SK-N-SH (cell line): ENCODE results near the gene CDH22. TPM values are rescaled to one million over a fixed set of nuclear protein-coding genes. Genes with fewer than 3 reads are reported as not detected.

Experiments used
- CTCF ChIA-PET: fragments of 300-600, 350-600 bp; formaldehyde crosslinking; extraction: SDS; loops from one replicate; lab custom pipeline; 2021; lab: Yijun Ruan, JAX
- POLR2A ChIA-PET: fragments of 350-600 bp; sonication (Branson Sonifier 250); formaldehyde crosslinking; extraction: SDS; loops from one replicate; lab custom pipeline; 2020; ENCODE audit warnings: antibody characterized with exemption, inconsistent platforms; lab: Yijun Ruan, JAX
- DNase-seq: peaks from one replicate; pipeline ENCODE4 v3.0.0; 2012
- H2AFZ ChIP-seq: fragments of 200-600 bp; sonication (generic); 2 replicates; pipeline ENCODE4 v1.8.1; 2016; ENCODE audit warnings: antibody characterized with exemption, mild to moderate bottlenecking, low read depth
- H3F3A ChIP-seq: fragments of 200-600 bp; sonication (generic); replicated peaks from 2 replicates; pipeline ENCODE3; 2016; ENCODE audit warnings: antibody characterized with exemption, mild to moderate bottlenecking; ENCODE audit not compliant: insufficient read depth
- H3K27ac ChIP-seq, 2 experiments: fragments of 200-500 bp in 1 of 2; fragments of 200-600 bp in 1 of 2; sonication (Bioruptor generic) in 1 of 2; sonication (generic), shearing (Covaris generic) in 1 of 2; 2 replicates each; pipeline versions ENCODE4 v1.5.1 to v1.6.1; 2014 to 2016; ENCODE audit warnings: low read depth in 2 of 2, inconsistent platforms in 1 of 2, low read length in 1 of 2, mild to moderate bottlenecking in 1 of 2, mixed read lengths in 1 of 2
- H3K27me3 ChIP-seq: fragments of 200-600 bp; sonication (generic), shearing (Covaris generic); 2 replicates; pipeline ENCODE4 v1.6.1; 2016; ENCODE audit warnings: mixed run types; ENCODE audit not compliant: insufficient read depth
- H3K36me3 ChIP-seq, 2 experiments: fragments of 200-500 bp in 1 of 2; fragments of 200-600 bp in 1 of 2; sonication (Bioruptor generic) in 1 of 2; sonication (generic) in 1 of 2; replicated peaks in 1 of 2; 2 replicates each; pipeline versions ENCODE3 to v1.5.1; 2014 to 2016; ENCODE audit warnings: low read length in 1 of 2, mild to moderate bottlenecking in 1 of 2; ENCODE audit not compliant: insufficient read depth in 2 of 2, control insufficient read depth in 1 of 2
- H3K4me1 ChIP-seq, 2 experiments: fragments of 200-500 bp in 1 of 2; fragments of 200-600 bp in 1 of 2; sonication (Bioruptor generic) in 1 of 2; sonication (generic), shearing (Covaris generic) in 1 of 2; 2 replicates each; pipeline versions ENCODE4 v1.5.1 to v1.6.1; 2014 to 2016; ENCODE audit warnings: low read depth in 1 of 2, low read length in 1 of 2, mixed run types in 1 of 2; ENCODE audit not compliant: insufficient read depth in 2 of 2, control insufficient read depth in 1 of 2
- H3K4me2 ChIP-seq: fragments of 200-600 bp; sonication (generic), shearing (Covaris generic); 2 replicates; pipeline ENCODE4 v1.6.1; 2017; ENCODE audit warnings: mixed run types
- H3K4me3 ChIP-seq, 2 experiments: fragments of 200-500 bp in 1 of 2; fragments of 200-600 bp in 1 of 2; sonication (Bioruptor generic) in 1 of 2; sonication (generic), shearing (Covaris generic) in 1 of 2; 2 replicates each; pipeline versions ENCODE4 v1.5.1 to v1.8.1; 2014 to 2016; ENCODE audit warnings: low read depth in 2 of 2, inconsistent platforms in 1 of 2, low read length in 1 of 2, mild to moderate bottlenecking in 1 of 2, mixed read lengths in 1 of 2, moderate library complexity in 1 of 2
- H3K79me2 ChIP-seq: fragments of 200-600 bp; sonication (generic); 2 replicates; pipeline ENCODE4 v1.8.1; 2017; ENCODE audit warnings: mild to moderate bottlenecking; ENCODE audit not compliant: insufficient read depth
- H3K9ac ChIP-seq: fragments of 200-600 bp; sonication (generic); 2 replicates; pipeline ENCODE4 v1.6.1; 2017; ENCODE audit warnings: mixed run types
- H3K9me2 ChIP-seq: fragments of 200-600 bp; sonication (generic); 2 replicates; pipeline ENCODE4 v1.6.1; 2017; ENCODE audit warnings: mixed run types
- H3K9me3 ChIP-seq: fragments of 200-600 bp; sonication (generic); 2 replicates; pipeline ENCODE4 v1.6.1; 2017; ENCODE audit warnings: mixed run types, mild to moderate bottlenecking, moderate library complexity
- H4K20me1 ChIP-seq: fragments of 200-600 bp; sonication (generic); 2 replicates; pipeline ENCODE4 v1.6.1; 2017; ENCODE audit warnings: mild to moderate bottlenecking, mixed run types; ENCODE audit not compliant: insufficient read depth
- EZH2phosphoT487 ChIP-seq: fragments of 200-600 bp; sonication (generic); IDR thresholded peaks from 2 replicates; pipeline ENCODE4 v1.6.1; 2017; ENCODE audit warnings: low read depth, mixed run types, mild to moderate bottlenecking, antibody characterized with exemption, moderate library complexity, borderline replicate concordance
- FOSL2 ChIP-seq: IDR thresholded peaks from 2 replicates; pipeline ENCODE4 v1.4.0; 2012; ENCODE audit warnings: low read depth, mild to moderate bottlenecking, moderate library complexity, borderline replicate concordance
- FOXJ3 ChIP-seq: sonication (generic); formaldehyde crosslinking; IDR thresholded peaks from 2 replicates; pipeline ENCODE4 v1.5.1; 2020; ENCODE audit warnings: mild to moderate bottlenecking, missing genetic modification reagents
- MEF2A ChIP-seq: IDR thresholded peaks from 2 replicates; pipeline ENCODE4 v1.4.0; 2012; ENCODE audit warnings: low read depth, borderline replicate concordance
- POLR2AphosphoS5 ChIP-seq: IDR thresholded peaks from 2 replicates; pipeline ENCODE4 v1.6.1; 2012; ENCODE audit warnings: low read depth, low read length
- RAD21 ChIP-seq: IDR thresholded peaks from 2 replicates; pipeline ENCODE4 v1.6.1; 2012; ENCODE audit warnings: mild to moderate bottlenecking, low read length
- RXRA ChIP-seq: IDR thresholded peaks from 2 replicates; pipeline ENCODE4 v1.4.0; 2012; ENCODE audit warnings: low read depth, mild to moderate bottlenecking, borderline replicate concordance
- SIN3A ChIP-seq: IDR thresholded peaks from 2 replicates; pipeline ENCODE4 v1.6.1; 2012; ENCODE audit warnings: low read depth, mild to moderate bottlenecking, low read length, moderate library complexity, borderline replicate concordance
- TAF1 ChIP-seq: IDR thresholded peaks from 2 replicates; pipeline ENCODE4 v1.6.1; 2012; ENCODE audit warnings: low read depth, mild to moderate bottlenecking, low read length, moderate library complexity, borderline replicate concordance
- YY1 ChIP-seq: IDR thresholded peaks from 2 replicates; pipeline ENCODE4 v1.4.0; 2012; ENCODE audit warnings: low read depth, mild to moderate bottlenecking
- ZBTB33 ChIP-seq: IDR thresholded peaks from 2 replicates; pipeline ENCODE4 v1.4.0; 2012; ENCODE audit warnings: low read depth, borderline replicate concordance
- WGBS: methylation state at CpG from one replicate; pipeline ENCODE4 v1.1.6; 2017; ENCODE audit warnings: low lambda C conversion rate; 5-methylcytosine and 5-hydroxymethylcytosine counted together
- polyA plus RNA-seq, 3 experiments: library from polyadenylated mRNA; depleted of rRNA; stranded (reverse); fragments of >200 nt; gene quantifications; 2 replicates each; pipeline ENCODE4 v1.2.3, GENCODE V29; 2012
- TF ChIP-seq, protein P1 (sequence below): fragments of 150-350 bp; IDR thresholded peaks from 2 replicates; pipeline ENCODE4 v1.6.1; 2017; ENCODE audit warnings: antibody characterized with exemption, low read length, low read depth, borderline replicate concordance
- TF ChIP-seq, protein P2 (sequence below): fragments of 150-350 bp; IDR thresholded peaks from 2 replicates; pipeline ENCODE4 v1.6.1; 2016; ENCODE audit warnings: mild to moderate bottlenecking, low read depth, low read length
- TF ChIP-seq, protein P3 (sequence below): IDR thresholded peaks from 2 replicates; pipeline ENCODE4; 2012

CDH22 gene
- polyA plus RNA-seq, 1 of the 3 experiments (the other 2 are of a cell fraction): not detected

GRCh38 chr20:46260936-46261454, 47.3 kb downstream of the CDH22 start:
- no peaks in the 10 kb centered on the region for H3K27me3 ChIP-seq
- no peaks in the 10 kb centered on the region for H3K36me3 ChIP-seq
- H4K20me1 ChIP-seq: no peaks in the 10 kb centered on the region
- H2AFZ ChIP-seq: no peak overlapping the region
- peaks cover 0 to 1% of the 10 kb centered on the region in 2 experiments; a peak in 1 of 4 replicates for H3K4me1 ChIP-seq
- 29% methylated on average over 1 of the region's 1 CpG for WGBS
- no peak overlapping the region for H3K27ac ChIP-seq
- no peak for DNase-seq
- no peaks in the 10 kb centered on the region for H3K9me3 ChIP-seq
- TF ChIP-seq SIN3A (no peak), TAF1 (no peak), EZH2phosphoT487 (no peak), RXRA (no peak), RAD21 (no peak), FOXJ3 (CRISPR knock-in tag) (no peak), YY1 (no peak), ZBTB33 (no peak), MEF2A (no peak), FOSL2 (no peak), POLR2AphosphoS5 (no peak)
- TF ChIP-seq, protein P1, sequence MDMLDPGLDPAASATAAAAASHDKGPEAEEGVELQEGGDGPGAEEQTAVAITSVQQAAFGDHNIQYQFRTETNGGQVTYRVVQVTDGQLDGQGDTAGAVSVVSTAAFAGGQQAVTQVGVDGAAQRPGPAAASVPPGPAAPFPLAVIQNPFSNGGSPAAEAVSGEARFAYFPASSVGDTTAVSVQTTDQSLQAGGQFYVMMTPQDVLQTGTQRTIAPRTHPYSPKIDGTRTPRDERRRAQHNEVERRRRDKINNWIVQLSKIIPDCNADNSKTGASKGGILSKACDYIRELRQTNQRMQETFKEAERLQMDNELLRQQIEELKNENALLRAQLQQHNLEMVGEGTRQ: no peak
- TF ChIP-seq, protein P2, sequence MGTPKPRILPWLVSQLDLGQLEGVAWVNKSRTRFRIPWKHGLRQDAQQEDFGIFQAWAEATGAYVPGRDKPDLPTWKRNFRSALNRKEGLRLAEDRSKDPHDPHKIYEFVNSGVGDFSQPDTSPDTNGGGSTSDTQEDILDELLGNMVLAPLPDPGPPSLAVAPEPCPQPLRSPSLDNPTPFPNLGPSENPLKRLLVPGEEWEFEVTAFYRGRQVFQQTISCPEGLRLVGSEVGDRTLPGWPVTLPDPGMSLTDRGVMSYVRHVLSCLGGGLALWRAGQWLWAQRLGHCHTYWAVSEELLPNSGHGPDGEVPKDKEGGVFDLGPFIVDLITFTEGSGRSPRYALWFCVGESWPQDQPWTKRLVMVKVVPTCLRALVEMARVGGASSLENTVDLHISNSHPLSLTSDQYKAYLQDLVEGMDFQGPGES: no peak
- TF ChIP-seq, protein P3, sequence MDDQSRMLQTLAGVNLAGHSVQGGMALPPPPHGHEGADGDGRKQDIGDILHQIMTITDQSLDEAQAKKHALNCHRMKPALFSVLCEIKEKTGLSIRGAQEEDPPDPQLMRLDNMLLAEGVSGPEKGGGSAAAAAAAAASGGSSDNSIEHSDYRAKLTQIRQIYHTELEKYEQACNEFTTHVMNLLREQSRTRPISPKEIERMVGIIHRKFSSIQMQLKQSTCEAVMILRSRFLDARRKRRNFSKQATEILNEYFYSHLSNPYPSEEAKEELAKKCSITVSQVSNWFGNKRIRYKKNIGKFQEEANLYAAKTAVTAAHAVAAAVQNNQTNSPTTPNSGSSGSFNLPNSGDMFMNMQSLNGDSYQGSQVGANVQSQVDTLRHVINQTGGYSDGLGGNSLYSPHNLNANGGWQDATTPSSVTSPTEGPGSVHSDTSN: no peak
- ChIA-PET POLR2A (no interaction called here), CTCF (interaction anchor here (1.4 to 2.3 kb wide), 4 partner anchors 12 to 132 kb away, joined by 3 to 9 read pairs (median 6); no protein-coding TSS in a partner anchor)
- no peak overlapping the region for H3K4me3 ChIP-seq
- H3F3A ChIP-seq: no peaks in the 10 kb centered on the region
- H3K79me2 ChIP-seq: no peaks in the 10 kb centered on the region
- H3K9me2 ChIP-seq: no peaks in the 10 kb centered on the region
- no peak overlapping the region for H3K9ac ChIP-seq
- H3K4me2 ChIP-seq: no peak overlapping the region
